ENCODE data around the gene TNIK.
"Not testable (repeated sequence)": the region's sequence is repeated elsewhere in the genome, so short reads cannot be mapped to it uniquely, and the experiment has no call there.

DNA sequence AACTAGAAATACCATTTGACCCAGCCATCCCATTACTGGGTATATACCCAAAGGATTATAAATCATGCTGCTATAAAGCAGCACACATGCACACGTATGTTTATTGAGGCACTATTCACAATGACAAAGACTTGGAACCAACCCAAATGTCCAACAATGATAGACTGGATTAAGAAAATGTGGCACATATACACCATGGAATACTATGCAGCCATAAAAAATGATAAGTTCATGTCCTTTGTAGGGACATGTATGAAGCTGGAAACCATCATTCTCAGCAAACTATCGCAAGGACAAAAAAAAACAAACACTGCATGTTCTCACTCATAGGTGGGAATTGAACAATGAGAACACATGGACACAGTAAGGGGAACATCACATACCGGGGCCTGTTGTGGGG is 340.8 kb downstream of the TNIK start:
- TF ChIP-seq, protein P1, sequence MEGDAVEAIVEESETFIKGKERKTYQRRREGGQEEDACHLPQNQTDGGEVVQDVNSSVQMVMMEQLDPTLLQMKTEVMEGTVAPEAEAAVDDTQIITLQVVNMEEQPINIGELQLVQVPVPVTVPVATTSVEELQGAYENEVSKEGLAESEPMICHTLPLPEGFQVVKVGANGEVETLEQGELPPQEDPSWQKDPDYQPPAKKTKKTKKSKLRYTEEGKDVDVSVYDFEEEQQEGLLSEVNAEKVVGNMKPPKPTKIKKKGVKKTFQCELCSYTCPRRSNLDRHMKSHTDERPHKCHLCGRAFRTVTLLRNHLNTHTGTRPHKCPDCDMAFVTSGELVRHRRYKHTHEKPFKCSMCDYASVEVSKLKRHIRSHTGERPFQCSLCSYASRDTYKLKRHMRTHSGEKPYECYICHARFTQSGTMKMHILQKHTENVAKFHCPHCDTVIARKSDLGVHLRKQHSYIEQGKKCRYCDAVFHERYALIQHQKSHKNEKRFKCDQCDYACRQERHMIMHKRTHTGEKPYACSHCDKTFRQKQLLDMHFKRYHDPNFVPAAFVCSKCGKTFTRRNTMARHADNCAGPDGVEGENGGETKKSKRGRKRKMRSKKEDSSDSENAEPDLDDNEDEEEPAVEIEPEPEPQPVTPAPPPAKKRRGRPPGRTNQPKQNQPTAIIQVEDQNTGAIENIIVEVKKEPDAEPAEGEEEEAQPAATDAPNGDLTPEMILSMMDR (conservative IDR thresholded peaks at IDR 0.05; ENCODE audit: low read depth in 2 of 2), result not testable (repeated sequence)
- TF ChIP-seq EZH2phosphoT487 (IDR thresholded peaks at IDR 0.05; ENCODE audit: unreplicated experiment); JUNB (IDR thresholded peaks at IDR 0.05; ENCODE audit: unreplicated experiment); POLR2AphosphoS5 (IDR thresholded peaks at IDR 0.05; ENCODE audit: low read depth); CREB1 (CRISPR knock-in tag; IDR thresholded peaks at IDR 0.05; ENCODE audit: low read depth); EZH2 (IDR thresholded peaks at IDR 0.05; ENCODE audit: low read depth, unreplicated experiment); NANOG (IDR thresholded peaks at IDR 0.05; ENCODE audit: borderline replicate concordance); STAT1 (IDR thresholded peaks at IDR 0.05; ENCODE audit: unreplicated experiment); ZNF462 (CRISPR knock-in tag; IDR thresholded peaks at IDR 0.05); REST (IDR thresholded peaks at IDR 0.05; ENCODE audit: unreplicated experiment); ZNF114 (CRISPR knock-in tag; IDR thresholded peaks at IDR 0.05); ZNF331 (CRISPR knock-in tag; IDR thresholded peaks at IDR 0.05; ENCODE audit: low read depth): not testable (repeated sequence)
